NCI-H748 (cell line): ENCODE measurements around the gene NCMAP.

Source experiments
- DNase-seq: peaks from one replicate; lab custom pipeline; 2025; ENCODE audit not compliant: unreplicated experiment; lab: John Stamatoyannopoulos, UW

The NCMAP gene

GRCh38 chr1:24621121-24621520 is 65.2 kb downstream of the NCMAP start:
- no peak for DNase-seq

GRCh38 chr1:24622218-24622617 is 66.3 kb downstream of the NCMAP start:
- DNase-seq: no peak

GRCh38 chr1:24632832-24633175 is 76.9 kb downstream of the NCMAP start:
- DNase-seq: no peak

GRCh38 chr1:24635195-24635843 is 79.4 kb downstream of the NCMAP start:
- DNase-seq: peak; percentile 63

GRCh38 chr1:24636661-24637357 is 80.9 kb downstream of the NCMAP start:
- no peak for DNase-seq

- no peak for DNase-seq
Measured at GRCh38 chr1:24639094-24639493, 83.2 kb downstream of the NCMAP start.

- DNase-seq: peak; percentile 7
Measured at GRCh38 chr1:24639881-24640280, 84.0 kb downstream of the NCMAP start.

- DNase-seq: no peak
Measured at GRCh38 chr1:24640288-24640687, 84.4 kb downstream of the NCMAP start.

GRCh38 chr1:24641646-24642151 is 85.8 kb downstream of the NCMAP start:
- no peak for DNase-seq

GRCh38 chr1:24642481-24643362 is 86.8 kb downstream of the NCMAP start, which contains the start of gene SRRM1:
SRRM1 (plus strand) TSS chr1:24643302; CDS start chr1:24643327, 25 bp downstream.
- DNase-seq: peak; percentile 99

- DNase-seq: no peak
Measured at GRCh38 chr1:24643363-24644099, 87.6 kb downstream of the NCMAP start.

- peak; percentile 23 for DNase-seq
Measured at GRCh38 chr1:24644100-24644384, 88.2 kb downstream of the NCMAP start.

- no peak for DNase-seq
Measured at GRCh38 chr1:24648919-24649318, 93.0 kb downstream of the NCMAP start.

- no peak for DNase-seq
Measured at GRCh38 chr1:24652382-24652781, 96.5 kb downstream of the NCMAP start.

- DNase-seq: no peak
Measured at GRCh38 chr1:24654010-24654409, 98.1 kb downstream of the NCMAP start.

- DNase-seq: no peak
Measured at GRCh38 chr1:24656046-24656445, 100.2 kb downstream of the NCMAP start.

- DNase-seq: no peak
Measured at GRCh38 chr1:24657781-24658180, 101.9 kb downstream of the NCMAP start.
